HG02981 (cell line): ENCODE data around the gene NOL12.
"Not testable (repeated sequence)": the region's sequence is repeated elsewhere in the genome, so short reads cannot be mapped to it uniquely, and the experiment has no call there.

Experiments used
- ATAC-seq: cut with Tn5 transposase; IDR thresholded peaks from one replicate; pipeline ENCODE4 v1.9.1; 2021; ENCODE audit warnings: mild to moderate bottlenecking, moderate library complexity; ENCODE audit not compliant: unreplicated experiment

Gene NOL12

DNA sequence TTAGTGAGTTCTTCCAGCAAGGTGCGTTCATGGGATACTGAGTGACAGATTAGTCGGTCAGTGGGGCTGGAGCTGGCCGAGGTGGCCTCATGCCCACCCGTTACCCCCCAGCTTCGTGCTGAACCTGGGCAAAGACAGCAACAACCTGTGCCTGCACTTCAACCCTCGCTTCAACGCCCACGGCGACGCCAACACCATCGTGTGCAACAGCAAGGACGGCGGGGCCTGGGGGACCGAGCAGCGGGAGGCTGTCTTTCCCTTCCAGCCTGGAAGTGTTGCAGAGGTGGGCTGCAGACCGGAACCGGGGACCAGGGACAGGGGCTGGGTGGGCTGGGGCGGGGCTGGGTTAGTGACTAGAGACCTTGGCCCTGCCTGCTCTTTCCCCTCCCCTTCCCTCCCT is 7.8 kb upstream of the NOL12 start:
- no peak for ATAC-seq

DNA sequence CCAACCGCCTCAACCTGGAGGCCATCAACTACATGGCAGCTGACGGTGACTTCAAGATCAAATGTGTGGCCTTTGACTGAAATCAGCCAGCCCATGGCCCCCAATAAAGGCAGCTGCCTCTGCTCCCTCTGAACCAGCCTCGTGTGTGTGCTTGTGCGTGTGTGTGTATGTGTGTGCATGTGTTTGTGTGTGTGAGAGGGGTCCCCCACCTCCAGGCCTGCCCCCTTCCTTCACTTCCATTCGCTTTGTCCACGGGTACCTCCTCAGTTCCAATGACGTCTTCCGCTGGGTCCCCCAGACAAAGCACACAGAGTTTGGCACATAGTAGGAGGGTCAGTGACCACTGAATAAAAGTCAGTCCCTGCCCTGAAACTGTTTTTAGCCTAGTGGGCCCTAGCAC is 6.5 kb upstream of the NOL12 start:
- no peak for ATAC-seq

DNA sequence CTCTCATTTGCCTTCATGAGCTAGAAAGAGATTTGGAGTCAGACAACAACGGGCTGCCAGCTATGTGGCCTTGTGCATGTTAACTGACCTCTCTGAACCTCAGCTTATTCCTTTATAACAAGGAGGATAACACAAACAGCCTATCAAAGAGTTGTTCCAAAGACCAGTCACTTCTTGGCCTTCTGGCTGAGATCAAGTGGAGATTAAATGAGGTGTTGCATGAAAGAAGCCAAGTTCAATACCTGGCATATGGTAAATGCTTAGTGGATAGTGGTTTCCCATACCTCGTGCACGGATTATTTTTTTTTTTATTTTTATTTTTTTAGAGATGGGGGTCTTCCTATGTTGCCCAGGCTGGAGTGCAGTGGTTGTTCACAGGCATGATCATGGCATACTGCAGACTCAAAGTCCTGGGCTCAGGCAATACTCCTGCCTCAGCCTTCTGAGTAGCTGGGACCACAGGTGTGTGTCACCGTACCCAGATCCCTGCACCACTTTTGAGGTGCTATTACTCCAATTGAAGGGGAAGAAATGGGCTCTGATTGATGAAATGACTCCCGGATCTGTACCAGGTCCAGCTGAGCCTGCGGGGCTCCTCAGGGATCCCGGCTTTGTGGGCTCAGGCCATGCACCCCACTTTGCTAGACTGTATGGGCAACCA is 5.8 kb upstream of the NOL12 start:
- no peak for ATAC-seq

DNA sequence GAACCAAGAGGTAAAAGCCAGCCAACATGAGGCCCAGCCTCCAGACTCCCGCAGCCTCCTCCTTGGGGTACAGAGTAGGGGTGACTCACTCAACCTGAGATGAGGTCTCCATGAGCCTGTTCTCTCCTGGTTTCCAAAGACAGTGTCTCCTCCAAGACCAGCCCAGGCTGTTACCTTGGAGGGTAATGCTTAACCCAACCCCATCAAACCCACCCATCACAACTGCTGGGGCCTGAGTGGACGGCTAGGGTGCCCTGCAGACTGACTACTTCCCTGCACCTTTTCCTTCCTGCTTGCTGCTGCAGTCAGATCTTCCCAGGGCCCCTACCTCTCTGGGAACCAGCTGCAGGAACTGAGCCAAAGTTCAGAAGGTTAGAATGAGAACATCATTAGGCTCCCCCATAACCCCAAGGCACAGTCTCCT is 5.1 kb upstream of the NOL12 start:
- ATAC-seq, result no peak

DNA sequence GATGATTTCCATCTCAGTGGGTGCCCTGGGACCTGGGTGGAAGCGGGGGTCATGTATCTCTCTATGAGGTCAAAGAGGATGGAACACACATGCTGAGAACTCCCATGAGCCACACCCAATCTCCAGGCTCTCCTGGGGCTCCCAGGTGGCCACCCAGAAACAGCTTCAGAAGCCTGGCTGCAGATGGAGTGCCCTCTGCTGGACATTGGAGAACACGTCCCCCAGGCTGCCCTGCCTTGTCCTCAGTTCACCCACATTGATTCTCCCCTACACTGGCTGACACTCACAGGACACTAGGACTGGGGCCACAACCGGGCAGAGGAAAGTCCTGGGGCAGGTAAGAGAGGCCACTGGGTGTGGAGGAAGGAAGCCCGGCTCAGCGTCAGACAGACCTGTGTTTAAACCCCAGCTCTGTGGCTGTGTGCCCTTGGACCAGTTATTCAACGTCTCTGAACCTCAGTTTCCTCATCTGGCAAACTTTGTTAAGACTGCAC is 4.5 kb upstream of the NOL12 start:
- no peak for ATAC-seq

DNA sequence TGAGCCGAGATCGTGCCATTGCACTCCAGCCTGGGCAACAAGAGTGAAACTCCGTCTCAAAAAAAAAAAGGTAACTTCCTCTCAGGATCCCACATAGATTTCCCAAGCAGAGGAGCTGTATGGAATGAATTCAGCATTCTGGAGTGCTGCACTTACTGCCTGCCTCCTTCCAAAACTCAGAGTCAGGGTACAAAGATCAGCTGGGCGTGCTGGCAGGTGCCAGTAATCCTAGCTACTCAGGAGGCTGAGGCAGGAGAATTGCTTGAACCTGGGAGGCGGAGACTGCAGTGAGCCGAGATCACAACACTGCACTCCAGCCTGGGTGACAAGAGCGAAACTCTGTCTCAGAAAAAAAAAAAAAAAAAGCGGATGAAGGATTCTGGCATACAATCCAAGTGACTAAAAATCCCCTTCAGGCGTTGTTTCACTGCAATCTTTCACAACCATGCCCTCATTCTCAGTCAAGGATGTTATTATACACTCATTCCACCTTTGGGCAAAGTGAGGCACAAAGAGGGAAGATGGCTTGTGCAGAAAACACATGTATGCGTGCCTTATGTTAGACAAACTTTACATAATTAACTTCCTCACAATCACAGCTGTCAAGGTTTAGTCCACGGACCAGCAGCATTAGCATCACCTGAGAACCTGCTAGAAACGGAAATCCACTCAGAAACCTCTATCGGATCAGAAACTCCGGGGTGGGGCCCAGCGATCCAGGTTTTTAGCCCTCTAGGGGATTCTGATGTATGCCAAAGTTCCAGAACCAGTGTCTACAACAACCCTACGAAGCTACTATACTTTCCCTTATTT is 1.1 kb upstream of the NOL12 start:
- no peak for ATAC-seq

DNA sequence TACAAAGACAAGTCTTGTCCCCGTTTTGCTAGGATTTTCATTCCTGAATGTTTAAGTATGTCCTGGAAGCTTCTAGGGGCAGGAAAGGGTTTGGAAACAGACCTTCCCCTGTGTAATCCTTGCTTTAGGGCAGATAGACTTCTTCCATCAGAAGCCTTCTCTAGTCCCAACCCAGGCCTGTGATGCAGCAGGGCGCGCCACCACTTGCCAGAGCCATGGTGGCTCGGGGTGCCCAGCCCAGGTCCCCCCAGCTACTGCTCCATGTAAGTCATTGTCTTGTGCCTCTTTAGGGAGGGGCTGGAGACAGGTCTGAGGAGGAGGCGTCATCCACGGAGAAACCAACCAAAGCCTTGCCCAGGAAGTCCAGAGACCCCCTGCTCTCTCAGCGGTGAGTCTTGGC is 4.3 kb downstream of the NOL12 start:
- ATAC-seq, result no peak

DNA sequence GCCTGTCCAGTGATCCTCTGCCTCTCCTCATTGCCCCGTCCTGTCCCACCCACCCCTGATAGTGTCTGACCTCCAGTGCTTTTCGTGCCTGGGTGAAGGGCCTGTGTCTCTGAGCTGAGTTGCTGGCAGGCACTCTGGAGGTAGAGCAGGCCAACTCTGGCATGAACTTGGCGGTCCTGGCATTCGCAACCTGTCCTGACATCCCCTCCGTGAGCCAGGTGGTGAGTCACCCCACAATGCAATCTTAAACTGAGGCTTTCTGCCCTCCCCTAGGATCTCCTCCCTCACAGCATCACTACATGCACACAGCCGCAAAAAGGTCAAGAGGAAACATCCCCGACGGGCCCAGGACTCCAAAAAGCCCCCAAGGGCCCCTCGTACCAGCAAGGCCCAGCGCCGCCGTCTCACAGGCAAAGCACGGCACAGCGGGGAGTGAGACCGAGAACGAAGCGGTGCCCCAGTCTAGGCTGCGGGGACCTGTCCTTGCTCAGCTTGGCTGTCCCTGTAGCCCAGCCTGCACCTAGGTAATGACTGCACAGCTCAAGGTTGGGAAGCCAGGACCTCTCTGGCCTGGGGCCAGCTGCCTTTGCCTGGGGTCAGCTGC is 4.9 kb downstream of the NOL12 start:
- ATAC-seq, result no peak

DNA sequence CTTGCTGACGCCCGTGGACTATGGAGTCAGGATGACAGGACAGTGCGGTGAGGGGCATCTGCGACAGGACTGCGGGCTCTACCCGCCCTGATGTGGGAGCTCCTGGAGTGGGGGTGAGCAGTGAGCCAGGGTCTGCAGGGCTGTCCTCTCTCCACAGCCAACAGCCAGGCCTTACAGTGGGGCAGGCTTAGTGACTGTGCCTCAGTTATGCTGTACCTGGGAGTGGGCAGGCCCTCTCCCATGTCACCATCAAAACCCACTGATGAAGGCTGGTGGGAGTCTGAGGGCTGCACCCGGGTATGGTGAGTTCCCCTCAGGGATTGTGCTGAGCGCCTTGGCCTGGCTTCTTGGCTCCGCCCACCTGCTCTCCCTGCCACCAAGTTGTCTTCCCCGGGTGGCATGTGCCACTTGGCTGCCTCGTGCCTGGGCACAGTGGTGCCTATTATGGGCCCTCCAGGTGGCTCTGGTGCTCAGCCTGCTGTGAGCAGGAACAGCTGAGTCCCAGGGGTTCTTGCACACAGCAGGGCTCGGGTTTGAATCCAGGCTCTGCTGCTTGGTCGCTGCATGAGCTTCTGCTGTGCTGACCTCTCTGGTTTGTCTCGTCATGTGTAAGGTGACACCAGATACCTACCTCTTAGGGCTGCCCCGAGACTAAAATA is 6.6 kb downstream of the NOL12 start:
- no peak for ATAC-seq

DNA sequence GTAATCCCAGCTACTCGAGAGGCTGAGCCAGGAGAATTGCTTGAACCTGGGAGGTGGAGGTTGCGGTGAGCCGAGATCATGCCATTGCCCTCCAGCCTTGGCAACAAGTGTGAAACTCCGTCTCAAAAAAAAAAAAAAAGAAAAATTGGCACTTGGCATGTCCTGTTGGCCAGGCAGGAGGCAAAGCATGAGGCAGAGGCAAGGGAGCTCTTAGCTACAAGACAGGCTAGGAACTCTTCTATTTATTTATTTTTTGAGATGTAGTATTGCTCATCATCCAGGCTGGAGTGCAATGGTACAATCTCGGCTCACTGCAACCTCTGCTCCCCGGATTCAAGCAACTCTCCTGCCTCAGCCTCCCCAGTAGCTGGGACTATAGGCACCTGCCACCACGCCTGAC is 8.0 kb downstream of the NOL12 start:
- not testable (repeated sequence) for ATAC-seq

DNA sequence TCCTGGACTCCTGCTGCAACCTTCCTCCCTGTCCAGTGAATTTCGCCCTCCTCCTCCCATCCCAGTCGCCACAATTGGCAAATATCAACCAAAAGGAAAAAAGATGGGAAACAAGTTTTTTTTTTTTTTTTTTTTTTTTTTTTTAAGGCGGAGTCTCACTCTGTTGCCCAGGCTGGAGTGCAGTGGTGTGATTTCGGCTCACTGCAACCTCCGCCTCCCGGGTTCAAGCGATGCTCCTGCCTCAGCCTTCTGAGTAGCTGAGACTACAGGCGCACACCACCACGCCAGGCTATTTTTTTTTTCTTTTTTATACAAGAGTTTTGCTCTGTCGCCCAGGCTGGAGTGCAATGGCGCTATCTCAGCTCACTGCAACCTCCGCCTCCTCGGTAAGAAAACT is 10.1 kb downstream of the NOL12 start:
- ATAC-seq, result not testable (repeated sequence)

DNA sequence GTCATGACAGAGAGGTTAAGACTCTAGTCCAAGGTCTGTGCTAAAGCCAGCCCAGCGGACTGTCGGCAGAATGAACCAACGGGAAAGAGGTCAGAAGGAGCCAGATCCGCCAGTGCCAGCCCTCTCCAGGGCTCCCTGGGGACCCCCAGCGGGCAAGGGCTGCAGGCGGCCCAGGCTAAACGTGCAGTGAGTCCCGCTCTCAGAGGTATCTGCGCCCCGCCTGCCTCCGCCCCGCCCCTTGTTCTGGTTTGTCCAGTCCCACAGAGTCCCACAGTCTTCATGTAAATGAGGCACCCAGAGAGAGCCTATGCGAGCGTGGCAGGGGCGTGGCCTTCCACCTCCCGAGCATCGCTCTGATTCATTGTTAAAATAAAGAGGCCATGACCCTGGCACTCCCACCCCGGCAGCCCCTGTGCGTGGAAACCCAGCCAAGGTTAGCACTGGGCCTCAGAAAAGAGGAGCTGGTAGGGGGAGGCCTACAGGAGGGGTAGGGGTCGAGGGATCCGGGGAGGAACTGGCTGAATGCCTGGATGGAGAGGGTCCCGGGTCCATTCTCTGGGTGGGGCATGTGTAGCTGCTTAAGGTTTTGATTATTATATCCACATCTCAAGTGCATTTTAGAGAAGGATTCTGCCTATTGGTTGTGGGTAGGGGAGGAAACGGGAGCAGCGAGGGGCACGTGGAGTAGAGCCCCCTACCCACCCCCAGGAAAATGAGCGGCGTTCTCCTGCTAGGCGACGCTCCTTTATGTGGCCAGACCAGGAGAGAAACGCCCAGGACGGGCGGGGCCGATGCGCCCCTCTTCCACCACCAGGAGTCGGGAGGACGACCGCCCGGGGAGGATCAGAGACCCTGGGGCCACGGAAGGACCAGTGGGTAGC is 10.8 kb downstream of the NOL12 start, which contains the start of gene TRIOBP:
Gene TRIOBP, plus strand, starts transcription at position 392 of the 881 bp plus-strand sequence. CDS start 4,318 bp downstream, outside the sequence.
- ATAC-seq, result peak; percentile 87

DNA sequence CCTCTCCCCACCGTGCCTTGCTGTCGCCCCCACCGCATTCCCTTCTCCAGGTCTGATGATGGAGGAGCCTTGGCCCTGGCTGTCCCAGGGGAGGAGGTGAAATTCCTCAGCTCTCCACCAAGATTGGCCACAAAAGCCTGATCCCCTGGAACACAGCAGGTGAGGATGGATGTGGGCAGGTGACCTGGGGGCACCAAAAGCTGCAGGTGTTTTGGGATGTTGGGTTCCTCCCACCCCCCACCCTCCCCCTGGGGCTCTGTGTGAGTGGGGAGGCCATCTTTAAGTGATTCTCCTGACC is 11.3 kb downstream of the NOL12 start:
- ATAC-seq, result no peak

DNA sequence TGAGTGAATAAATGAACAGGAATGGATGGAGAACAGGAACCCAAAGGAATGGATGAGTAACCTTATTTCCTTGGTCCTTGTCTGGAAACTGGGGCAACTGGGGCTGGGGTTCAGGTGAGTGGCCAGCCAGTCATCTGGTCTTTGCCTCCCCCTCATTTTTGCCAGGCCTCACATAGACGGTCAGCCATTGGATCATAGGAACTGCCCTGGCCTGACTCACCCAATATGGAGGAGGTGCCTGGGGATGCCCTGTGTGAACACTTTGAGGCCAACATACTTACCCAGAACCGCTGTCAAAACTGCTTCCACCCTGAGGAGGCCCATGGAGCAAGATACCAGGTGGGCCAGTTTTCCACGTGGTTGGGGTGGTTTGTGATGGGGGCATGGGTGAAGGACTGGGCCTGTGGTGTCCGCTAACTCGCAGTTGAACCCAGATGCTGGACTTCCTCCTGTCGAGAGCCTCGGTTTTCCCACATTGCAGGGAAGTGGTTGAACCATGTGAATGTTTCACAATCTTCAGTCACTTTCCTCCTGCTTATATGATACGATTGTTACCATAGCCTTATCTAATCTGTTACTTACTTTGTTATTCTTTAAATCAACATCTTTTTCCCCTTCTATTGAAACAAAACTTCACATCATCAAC is 15.1 kb downstream of the NOL12 start:
- ATAC-seq, result no peak

DNA sequence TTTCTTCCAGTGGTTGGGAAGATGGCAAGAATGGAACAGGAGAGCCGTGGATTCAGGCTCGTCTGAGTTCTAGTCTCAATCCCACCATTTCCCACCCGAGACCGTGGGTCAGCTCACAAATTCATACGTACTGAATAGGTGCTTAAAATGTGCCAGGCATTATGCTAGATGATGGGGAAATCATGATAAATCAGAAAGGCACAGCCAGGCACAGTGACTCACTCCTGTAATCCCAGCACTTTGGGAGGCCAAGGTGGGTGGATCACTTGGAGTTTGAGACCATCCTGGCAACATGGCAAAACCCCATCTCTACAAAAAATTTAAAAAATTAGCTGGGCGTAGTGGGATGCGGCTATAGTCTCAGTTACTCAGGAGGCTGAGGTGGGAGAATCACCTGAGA is 17.8 kb downstream of the NOL12 start:
- ATAC-seq, result no peak

DNA sequence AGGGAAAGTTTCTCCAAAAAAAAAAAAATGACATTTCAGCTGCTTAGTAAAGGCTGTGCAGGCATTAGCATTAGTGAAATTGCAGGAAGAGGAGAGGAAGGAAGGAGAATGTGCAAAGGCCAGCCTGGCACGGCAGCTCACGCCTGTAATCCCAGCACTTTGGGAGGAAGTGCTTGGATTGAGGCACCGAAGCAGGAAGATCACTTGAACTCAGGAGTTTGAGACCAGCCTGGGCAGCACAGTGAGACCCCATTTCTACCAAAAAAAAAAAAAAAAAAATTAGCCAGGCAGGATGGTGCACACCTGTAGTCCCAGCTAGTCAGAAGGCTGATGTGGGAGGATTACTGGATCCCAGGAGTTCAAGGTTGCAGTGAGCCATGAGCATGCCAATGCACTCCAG is 18.5 kb downstream of the NOL12 start:
- no peak for ATAC-seq

DNA sequence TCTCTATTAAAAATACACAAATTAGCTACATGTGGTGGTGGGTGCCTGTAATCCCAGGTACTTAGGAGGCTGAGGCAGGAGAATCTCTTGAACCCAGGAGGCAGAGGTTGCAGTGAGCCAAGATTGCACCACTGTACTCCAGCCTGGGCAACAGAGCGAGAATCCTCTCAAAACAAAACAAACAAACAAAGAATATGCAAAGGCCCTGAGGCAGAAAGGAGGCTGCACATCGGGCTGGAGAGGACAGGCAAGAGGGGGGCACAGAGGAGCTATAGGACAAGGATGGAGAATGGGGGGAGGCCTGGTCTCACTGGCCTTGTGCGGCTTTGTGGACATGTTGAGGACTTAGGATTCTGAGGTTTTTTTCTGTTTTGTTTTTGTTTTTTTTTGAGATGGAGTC is 19.1 kb downstream of the NOL12 start:
- ATAC-seq, result no peak

DNA sequence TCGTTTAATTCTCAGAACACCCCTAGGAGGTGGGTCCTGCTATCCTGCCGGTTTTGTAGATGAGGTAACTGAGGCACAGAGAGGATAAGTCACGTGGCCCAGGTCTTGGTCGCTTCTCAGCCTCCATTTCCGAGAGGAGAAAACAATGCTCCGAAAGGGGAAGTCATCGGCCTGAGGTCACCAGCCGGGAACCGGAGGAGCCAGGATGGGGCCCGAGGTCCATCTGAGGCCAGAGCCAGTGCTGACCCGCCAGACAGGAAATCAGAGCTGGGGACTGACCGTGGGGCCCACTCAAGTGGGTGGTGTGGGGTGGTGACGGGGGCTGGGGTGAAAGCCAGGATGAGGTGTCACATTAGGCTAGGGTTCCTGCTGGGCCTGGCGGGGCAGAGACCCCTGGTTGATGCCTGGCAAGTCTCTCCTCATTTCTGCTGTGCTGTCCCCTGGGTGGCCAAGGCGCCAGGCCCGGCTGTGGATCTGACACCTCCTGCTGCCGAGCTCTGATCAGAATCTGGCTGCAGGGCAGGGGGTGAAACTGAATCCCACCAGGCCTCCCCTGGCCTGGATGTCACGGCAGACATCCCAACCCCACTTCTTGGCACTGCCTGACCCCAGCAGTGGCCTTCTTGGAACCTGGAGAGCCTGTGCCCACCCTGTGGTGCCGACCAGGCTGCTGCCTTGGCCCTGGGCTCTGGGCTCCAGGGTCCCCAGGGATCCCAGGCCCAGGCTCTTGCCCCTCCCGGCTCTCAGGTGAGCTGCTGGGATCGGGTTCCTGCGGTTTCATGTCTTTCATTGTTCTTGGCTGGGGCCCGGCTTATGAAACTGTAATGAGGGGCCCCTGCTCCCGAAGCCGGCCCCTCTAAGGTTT is 22.7 kb downstream of the NOL12 start:
- no peak for ATAC-seq

DNA sequence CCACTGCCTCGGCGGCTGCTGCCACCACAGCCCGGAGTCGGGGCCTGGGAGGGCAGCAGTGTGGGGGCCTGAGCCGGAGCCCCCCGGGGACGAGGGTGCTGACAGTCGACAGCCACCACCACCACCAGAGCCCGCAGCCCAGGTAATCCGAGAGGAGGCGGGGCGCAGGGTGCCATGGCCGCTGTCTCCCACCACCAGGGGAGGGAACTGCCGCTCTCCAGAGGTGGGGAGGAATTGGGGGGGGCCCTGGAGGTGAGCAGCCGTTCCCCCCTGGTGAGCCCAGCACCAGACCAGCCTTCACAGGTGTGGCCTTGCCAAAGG is 23.3 kb downstream of the NOL12 start:
- ATAC-seq, result no peak
